HEK293 (cell line): Measurements from ENCODE around the gene RCAN2.
A peak's percentile ranks its signal among the peaks of the same experiment; 100 is the strongest.

Experiments
- CTCF ChIA-PET: fragments of 350-600 bp; formaldehyde crosslinking; extraction: SDS; loops from one replicate; lab custom pipeline; 2021; ENCODE audit warnings: antibody characterized with exemption; lab: Yijun Ruan, JAX
- POLR2A ChIA-PET: fragments of 300-600 bp; formaldehyde crosslinking; extraction: SDS; loops from one replicate; lab custom pipeline; 2020; ENCODE audit warnings: antibody characterized with exemption, inconsistent platforms; lab: Yijun Ruan, JAX
- H3K27ac ChIP-seq: fragments of 200-500 bp; sonication (Bioruptor generic); 2 replicates; pipeline ENCODE4 v1.5.1; 2014; ENCODE audit warnings: low read depth, low read length, control low read depth, inconsistent platforms; ENCODE audit errors: extremely low read depth
- H3K36me3 ChIP-seq, 2 experiments: fragments of 200-500 bp in 1 of 2; sonication (Bioruptor generic) in 1 of 2; 1 replicate in 1 of 2; 2 replicates in 1 of 2; pipeline ENCODE4 v1.5.1; 2014 to 2017; ENCODE audit warnings: inconsistent platforms in 2 of 2, low read length in 2 of 2; ENCODE audit not compliant: control insufficient read depth in 2 of 2, insufficient read depth in 1 of 2
- H3K4me1 ChIP-seq: fragments of 200-500 bp; sonication (Bioruptor generic); 2 replicates; pipeline ENCODE4 v1.5.1; 2014; ENCODE audit warnings: mild to moderate bottlenecking, low read length, inconsistent platforms; ENCODE audit not compliant: control insufficient read depth, insufficient read depth
- H3K4me3 ChIP-seq: 2 replicates; pipeline ENCODE4 v1.5.1; 2011; ENCODE audit warnings: low read depth, mild to moderate bottlenecking, control low read depth, low read length, moderate library complexity
- H3K9me3 ChIP-seq: fragments of 200-500 bp; sonication (Bioruptor generic); 2 replicates; pipeline ENCODE4 v1.5.1; 2014; ENCODE audit warnings: low read depth, low read length, inconsistent platforms; ENCODE audit not compliant: control insufficient read depth, insufficient read depth
- GFI1B ChIP-seq: fragments of 450-650 bp; formaldehyde crosslinking; IDR thresholded peaks from 2 replicates; pipeline ENCODE4 v1.5.1; 2016; ENCODE audit warnings: missing biosample characterization, missing genetic modification characterization
- KLF16 ChIP-seq: fragments of 450-650 bp; formaldehyde crosslinking; IDR thresholded peaks from 2 replicates; pipeline ENCODE4 v1.5.1; 2017; ENCODE audit warnings: missing biosample characterization, missing genetic modification characterization
- SP2 ChIP-seq: fragments of 450-650 bp; formaldehyde crosslinking; IDR thresholded peaks from 2 replicates; pipeline ENCODE4 v1.5.1; 2016; ENCODE audit warnings: missing biosample characterization, missing genetic modification characterization
- TCF7L2 ChIP-seq: IDR thresholded peaks from 2 replicates; pipeline ENCODE4 v1.6.1; 2011; ENCODE audit warnings: low read depth, mild to moderate bottlenecking, inconsistent platforms, low read length, moderate library complexity, borderline replicate concordance
- TSHZ1 ChIP-seq: fragments of 450-650 bp; formaldehyde crosslinking; IDR thresholded peaks from 2 replicates; pipeline ENCODE4 v1.5.1; 2016; ENCODE audit warnings: missing biosample characterization, missing genetic modification characterization, borderline replicate concordance
- ZBTB20 ChIP-seq: fragments of 450-650 bp; formaldehyde crosslinking; IDR thresholded peaks from 2 replicates; pipeline ENCODE4 v1.5.1; 2016; ENCODE audit warnings: missing biosample characterization, missing genetic modification characterization
- ZNF280C ChIP-seq: fragments of 450-650 bp; formaldehyde crosslinking; IDR thresholded peaks from 2 replicates; pipeline ENCODE4 v1.5.1; 2016; ENCODE audit warnings: missing biosample characterization, missing genetic modification characterization
- ZNF341 ChIP-seq: fragments of 450-650 bp; formaldehyde crosslinking; IDR thresholded peaks from 2 replicates; pipeline ENCODE4; 2016; ENCODE audit warnings: low read depth, missing biosample characterization, missing genetic modification characterization
- ZNF362 ChIP-seq: fragments of 450-650 bp; formaldehyde crosslinking; IDR thresholded peaks from 2 replicates; pipeline ENCODE4 v1.5.1; 2016; ENCODE audit warnings: missing biosample characterization, missing genetic modification characterization
- ZNF433 ChIP-seq: fragments of 450-650 bp; formaldehyde crosslinking; IDR thresholded peaks from 2 replicates; pipeline ENCODE4 v1.5.1; 2016; ENCODE audit warnings: missing biosample characterization, missing genetic modification characterization, low read depth
- ZNF530 ChIP-seq: fragments of 450-650 bp; formaldehyde crosslinking; IDR thresholded peaks from 2 replicates; pipeline ENCODE4 v1.5.1; 2016; ENCODE audit warnings: low read depth, missing biosample characterization, missing genetic modification characterization
- ZNF600 ChIP-seq: fragments of 450-650 bp; formaldehyde crosslinking; IDR thresholded peaks from 2 replicates; pipeline ENCODE4 v1.5.1; 2016; ENCODE audit warnings: missing biosample characterization, missing genetic modification characterization
- TF ChIP-seq, protein P1 (sequence below): fragments of 450-650 bp; IDR thresholded peaks from 2 replicates; pipeline ENCODE4 v1.5.1; 2018; ENCODE audit warnings: missing biosample characterization, mild to moderate bottlenecking, missing genetic modification characterization
- TF ChIP-seq, protein P2 (sequence below): fragments of 450-650 bp; formaldehyde crosslinking; IDR thresholded peaks from 2 replicates; pipeline ENCODE4 v1.5.1; 2016; ENCODE audit warnings: missing biosample characterization, missing genetic modification characterization, borderline replicate concordance
- TF ChIP-seq, protein P3 (sequence below): fragments of 450-650 bp; formaldehyde crosslinking; IDR thresholded peaks from 2 replicates; pipeline ENCODE4 v1.5.1; 2017; ENCODE audit warnings: missing biosample characterization, missing genetic modification characterization

Gene RCAN2

GRCh38 chr6:46453741-46454316, 37.4 kb downstream of the RCAN2 start:
- POLR2A ChIA-PET: no interaction called here
- H3K27ac ChIP-seq: no peak overlapping the region
- H3K9me3 ChIP-seq: no peaks in the 10 kb centered on the region
- peaks cover 33% of the 10 kb centered on the region for H3K4me1 ChIP-seq
- CTCF ChIA-PET: no interaction called here
- no peak overlapping the region for H3K4me3 ChIP-seq
- no peaks in the 10 kb centered on the region for H3K36me3 ChIP-seq
- no peak for TF ChIP-seq GFI1B (tag by site-specific recombination)
- TF ChIP-seq ZNF433 (tag by site-specific recombination): no peak
- 0 out of 2 replicates have a peak, but pooled peaks have one; percentile 42 for TF ChIP-seq KLF16 (tag by site-specific recombination)
- TF ChIP-seq, protein P1, sequence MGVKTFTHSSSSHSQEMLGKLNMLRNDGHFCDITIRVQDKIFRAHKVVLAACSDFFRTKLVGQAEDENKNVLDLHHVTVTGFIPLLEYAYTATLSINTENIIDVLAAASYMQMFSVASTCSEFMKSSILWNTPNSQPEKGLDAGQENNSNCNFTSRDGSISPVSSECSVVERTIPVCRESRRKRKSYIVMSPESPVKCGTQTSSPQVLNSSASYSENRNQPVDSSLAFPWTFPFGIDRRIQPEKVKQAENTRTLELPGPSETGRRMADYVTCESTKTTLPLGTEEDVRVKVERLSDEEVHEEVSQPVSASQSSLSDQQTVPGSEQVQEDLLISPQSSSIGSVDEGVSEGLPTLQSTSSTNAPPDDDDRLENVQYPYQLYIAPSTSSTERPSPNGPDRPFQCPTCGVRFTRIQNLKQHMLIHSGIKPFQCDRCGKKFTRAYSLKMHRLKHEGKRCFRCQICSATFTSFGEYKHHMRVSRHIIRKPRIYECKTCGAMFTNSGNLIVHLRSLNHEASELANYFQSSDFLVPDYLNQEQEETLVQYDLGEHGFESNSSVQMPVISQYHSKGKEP (tag by site-specific recombination): peak; percentile 42; the same call in 1 of the 2 replicates
- peak; percentile 17; the same call in 1 of the 2 replicates for TF ChIP-seq ZBTB20
- TF ChIP-seq ZNF341 (tag by site-specific recombination): peak; percentile 27; the same call in 1 of the 2 replicates

GRCh38 chr6:46453216-46453615, 38.0 kb downstream of the RCAN2 start:
- ChIA-PET CTCF (no interaction called here), POLR2A (no interaction called here)
- Histone ChIP-seq H3K9me3 (no peaks in the 10 kb centered on the region), H3K4me3 (no peak overlapping the region), H3K4me1 (peaks cover 33% of the 10 kb centered on the region), H3K27ac (no peak overlapping the region), H3K36me3 (no peaks in the 10 kb centered on the region)
- TF ChIP-seq TSHZ1 (no peak), TCF7L2 (no peak), ZNF600 (no peak), GFI1B (tag by site-specific recombination) (peak; percentile 56), ZNF530 (tag by site-specific recombination) (no peak), ZBTB20 (peak; percentile 49; the same call in 1 of the 2 replicates), SP2 (tag by site-specific recombination) (no peak), ZNF280C (no peak), ZNF362 (tag by site-specific recombination) (no peak)
- TF ChIP-seq, protein P2, sequence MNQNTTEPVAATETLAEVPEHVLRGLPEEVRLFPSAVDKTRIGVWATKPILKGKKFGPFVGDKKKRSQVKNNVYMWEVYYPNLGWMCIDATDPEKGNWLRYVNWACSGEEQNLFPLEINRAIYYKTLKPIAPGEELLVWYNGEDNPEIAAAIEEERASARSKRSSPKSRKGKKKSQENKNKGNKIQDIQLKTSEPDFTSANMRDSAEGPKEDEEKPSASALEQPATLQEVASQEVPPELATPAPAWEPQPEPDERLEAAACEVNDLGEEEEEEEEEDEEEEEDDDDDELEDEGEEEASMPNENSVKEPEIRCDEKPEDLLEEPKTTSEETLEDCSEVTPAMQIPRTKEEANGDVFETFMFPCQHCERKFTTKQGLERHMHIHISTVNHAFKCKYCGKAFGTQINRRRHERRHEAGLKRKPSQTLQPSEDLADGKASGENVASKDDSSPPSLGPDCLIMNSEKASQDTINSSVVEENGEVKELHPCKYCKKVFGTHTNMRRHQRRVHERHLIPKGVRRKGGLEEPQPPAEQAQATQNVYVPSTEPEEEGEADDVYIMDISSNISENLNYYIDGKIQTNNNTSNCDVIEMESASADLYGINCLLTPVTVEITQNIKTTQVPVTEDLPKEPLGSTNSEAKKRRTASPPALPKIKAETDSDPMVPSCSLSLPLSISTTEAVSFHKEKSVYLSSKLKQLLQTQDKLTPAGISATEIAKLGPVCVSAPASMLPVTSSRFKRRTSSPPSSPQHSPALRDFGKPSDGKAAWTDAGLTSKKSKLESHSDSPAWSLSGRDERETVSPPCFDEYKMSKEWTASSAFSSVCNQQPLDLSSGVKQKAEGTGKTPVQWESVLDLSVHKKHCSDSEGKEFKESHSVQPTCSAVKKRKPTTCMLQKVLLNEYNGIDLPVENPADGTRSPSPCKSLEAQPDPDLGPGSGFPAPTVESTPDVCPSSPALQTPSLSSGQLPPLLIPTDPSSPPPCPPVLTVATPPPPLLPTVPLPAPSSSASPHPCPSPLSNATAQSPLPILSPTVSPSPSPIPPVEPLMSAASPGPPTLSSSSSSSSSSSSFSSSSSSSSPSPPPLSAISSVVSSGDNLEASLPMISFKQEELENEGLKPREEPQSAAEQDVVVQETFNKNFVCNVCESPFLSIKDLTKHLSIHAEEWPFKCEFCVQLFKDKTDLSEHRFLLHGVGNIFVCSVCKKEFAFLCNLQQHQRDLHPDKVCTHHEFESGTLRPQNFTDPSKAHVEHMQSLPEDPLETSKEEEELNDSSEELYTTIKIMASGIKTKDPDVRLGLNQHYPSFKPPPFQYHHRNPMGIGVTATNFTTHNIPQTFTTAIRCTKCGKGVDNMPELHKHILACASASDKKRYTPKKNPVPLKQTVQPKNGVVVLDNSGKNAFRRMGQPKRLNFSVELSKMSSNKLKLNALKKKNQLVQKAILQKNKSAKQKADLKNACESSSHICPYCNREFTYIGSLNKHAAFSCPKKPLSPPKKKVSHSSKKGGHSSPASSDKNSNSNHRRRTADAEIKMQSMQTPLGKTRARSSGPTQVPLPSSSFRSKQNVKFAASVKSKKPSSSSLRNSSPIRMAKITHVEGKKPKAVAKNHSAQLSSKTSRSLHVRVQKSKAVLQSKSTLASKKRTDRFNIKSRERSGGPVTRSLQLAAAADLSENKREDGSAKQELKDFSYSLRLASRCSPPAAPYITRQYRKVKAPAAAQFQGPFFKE (tag by site-specific recombination): no peak
- TF ChIP-seq, protein P3, sequence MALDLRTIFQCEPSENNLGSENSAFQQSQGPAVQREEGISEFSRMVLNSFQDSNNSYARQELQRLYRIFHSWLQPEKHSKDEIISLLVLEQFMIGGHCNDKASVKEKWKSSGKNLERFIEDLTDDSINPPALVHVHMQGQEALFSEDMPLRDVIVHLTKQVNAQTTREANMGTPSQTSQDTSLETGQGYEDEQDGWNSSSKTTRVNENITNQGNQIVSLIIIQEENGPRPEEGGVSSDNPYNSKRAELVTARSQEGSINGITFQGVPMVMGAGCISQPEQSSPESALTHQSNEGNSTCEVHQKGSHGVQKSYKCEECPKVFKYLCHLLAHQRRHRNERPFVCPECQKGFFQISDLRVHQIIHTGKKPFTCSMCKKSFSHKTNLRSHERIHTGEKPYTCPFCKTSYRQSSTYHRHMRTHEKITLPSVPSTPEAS (tag by site-specific recombination): no peak
